LNCAP (cell line): Measurements from ENCODE around the gene NECAB2.

Source experiments
- TF ChIP-seq, protein P1 (sequence below): fragments of 450-650 bp; IDR thresholded peaks from 2 replicates; pipeline ENCODE4 v1.5.1; 2017; ENCODE audit warnings: mild to moderate bottlenecking

Gene NECAB2

DNA sequence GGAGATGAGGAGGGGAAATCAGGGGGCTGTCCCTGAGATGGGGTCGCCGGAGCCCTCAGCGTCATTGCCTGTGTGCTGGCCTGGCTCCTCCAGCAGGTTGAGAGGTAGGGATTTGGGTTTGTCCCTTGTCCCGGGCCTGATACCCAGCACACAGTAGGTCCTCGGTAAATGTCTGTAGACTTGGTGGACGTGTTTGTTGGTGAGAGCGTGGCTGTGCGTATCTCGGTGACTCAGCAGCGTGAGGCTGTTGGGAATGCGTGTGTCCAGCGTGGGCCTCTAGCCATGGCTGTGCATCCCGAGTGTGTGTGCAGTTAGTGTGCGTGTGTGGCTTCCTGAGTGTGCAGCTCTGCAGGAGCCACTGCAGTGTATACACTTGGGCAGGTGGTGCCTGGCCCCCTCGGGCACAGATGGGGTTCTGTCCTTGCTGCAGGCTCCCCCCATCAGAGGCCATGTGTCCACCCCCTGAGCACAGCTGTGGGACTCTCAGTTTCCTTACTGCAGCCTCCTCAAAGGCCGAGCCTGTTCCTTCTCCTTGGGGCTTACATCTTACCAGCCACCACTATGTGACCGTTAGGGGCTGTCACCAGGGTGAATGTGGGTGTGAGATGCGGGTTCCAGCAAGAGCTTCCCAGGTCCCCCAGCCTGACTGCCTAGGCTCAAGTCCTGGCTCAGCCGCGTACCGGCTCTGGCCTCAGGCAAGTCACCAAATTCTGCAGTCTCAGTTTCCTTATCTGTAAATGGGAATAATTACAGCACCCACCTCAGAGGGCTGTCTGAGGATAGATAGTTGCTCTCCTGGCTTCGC lies 5.7 kb downstream of the NECAB2 start:
- TF ChIP-seq, protein P1, sequence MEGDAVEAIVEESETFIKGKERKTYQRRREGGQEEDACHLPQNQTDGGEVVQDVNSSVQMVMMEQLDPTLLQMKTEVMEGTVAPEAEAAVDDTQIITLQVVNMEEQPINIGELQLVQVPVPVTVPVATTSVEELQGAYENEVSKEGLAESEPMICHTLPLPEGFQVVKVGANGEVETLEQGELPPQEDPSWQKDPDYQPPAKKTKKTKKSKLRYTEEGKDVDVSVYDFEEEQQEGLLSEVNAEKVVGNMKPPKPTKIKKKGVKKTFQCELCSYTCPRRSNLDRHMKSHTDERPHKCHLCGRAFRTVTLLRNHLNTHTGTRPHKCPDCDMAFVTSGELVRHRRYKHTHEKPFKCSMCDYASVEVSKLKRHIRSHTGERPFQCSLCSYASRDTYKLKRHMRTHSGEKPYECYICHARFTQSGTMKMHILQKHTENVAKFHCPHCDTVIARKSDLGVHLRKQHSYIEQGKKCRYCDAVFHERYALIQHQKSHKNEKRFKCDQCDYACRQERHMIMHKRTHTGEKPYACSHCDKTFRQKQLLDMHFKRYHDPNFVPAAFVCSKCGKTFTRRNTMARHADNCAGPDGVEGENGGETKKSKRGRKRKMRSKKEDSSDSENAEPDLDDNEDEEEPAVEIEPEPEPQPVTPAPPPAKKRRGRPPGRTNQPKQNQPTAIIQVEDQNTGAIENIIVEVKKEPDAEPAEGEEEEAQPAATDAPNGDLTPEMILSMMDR: no peak

DNA sequence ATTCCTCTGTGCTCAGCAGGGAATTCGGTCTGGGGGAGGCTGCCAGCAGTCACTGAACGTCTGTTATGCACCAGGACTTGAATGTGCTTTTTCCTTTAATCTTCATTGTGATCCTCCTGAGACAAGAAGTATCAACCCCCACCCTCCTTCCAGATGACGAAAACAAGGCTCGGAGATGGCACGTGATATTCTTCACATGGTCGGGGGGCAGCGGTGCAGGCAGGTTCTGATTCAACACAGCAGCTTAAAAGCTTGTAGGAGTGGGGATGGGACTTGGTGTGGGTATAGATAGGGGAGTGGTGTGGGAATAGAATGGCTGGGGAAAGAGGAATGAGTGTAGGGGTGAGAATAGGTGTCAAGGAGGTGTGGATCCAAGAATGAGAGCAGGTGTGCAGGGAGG lies 6.4 kb downstream of the NECAB2 start:
- TF ChIP-seq, protein P1: no peak

DNA sequence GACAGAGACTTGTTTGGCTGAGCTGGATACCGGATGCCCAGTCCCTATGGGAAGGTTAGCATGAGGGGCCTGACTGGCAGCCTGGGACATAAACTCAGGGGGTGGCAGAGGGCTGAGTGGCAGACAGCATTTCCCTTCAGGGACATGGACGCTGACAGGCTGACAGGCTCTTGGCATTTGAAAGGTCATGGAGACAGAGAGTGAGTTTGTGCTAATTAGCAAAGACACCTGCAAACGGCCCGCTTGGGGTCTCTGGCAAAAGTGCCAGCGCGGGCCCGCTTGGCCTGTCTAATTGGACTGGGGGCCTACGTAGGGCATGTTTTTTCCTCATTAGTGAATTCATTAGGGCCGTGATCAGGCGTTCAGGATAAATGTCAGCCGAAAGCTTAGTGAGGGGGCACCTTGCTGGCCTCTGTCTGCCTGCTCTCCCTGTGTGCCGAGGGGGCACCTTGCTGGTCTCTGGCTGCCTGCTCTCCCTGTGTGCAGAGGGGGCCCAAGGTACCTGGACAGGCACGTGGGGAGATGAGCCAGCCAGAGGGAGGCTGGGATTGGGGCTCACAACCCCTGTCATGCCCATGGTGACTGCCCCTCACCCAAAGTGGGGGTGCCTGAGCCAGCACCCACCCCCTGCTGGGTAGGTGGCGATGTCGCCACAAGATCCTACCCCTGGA lies 7.7 kb downstream of the NECAB2 start:
- TF ChIP-seq, protein P1: no peak

DNA sequence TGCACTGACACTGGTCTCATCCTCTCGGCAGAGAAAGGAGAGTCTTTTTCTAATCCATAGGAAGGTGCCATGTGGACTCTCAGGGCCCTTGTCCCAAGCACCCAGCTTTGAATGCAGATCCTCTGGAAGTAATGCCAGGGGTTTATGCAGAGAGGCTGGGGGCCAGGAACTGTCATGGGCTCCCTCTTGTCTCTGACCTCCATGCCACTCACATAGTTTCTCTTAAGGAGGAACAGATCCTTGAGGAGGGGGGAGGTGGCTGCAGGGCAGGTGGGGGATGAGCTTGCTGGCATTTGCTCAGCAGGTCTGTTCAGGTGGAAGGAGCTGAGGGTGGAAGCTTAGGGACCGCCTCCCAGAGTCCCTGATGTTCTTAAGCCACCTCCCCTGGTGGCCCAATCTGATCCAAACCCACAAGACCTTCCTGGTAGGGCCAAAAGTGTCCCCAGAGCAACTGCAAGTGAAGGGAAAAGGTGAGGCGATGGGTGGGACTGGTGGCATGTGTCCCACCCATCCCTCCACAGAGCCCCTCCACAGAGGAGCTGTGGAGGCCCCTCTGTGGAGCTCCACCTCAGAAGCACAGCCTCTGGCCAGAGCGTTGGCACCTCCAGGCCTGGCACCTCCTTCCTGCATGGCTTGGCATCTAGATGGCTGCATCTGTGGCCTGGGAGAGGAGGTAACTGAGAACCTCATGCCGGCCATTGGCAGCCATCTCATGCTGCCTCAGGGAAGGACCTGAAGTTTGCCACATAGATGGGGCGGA lies 9.2 kb downstream of the NECAB2 start:
- TF ChIP-seq, protein P1: no peak

DNA sequence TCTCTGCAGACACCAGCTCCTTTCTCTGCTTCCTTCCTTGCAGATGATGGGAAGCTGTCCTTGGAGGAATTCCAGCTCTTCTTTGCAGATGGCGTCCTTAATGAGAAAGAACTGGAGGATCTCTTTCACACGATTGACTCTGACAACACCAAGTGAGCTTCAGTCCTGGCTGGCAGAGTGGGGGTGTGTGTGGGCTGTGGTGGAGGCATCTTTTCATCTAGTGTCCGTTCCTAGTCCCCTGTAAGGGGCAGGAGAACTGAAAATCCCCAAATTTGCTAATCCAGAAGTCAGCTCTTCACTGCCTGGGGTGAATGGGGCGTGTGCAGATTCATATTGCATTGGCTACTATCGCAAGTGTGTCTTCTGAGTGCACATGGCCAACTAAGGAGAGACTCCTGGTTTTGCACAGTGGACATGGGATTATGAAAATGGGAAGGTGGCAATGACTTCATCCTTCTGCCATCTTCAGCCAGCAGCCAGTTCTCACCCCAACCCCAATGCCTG lies 10.4 kb downstream of the NECAB2 start:
- TF ChIP-seq, protein P1: no peak

DNA sequence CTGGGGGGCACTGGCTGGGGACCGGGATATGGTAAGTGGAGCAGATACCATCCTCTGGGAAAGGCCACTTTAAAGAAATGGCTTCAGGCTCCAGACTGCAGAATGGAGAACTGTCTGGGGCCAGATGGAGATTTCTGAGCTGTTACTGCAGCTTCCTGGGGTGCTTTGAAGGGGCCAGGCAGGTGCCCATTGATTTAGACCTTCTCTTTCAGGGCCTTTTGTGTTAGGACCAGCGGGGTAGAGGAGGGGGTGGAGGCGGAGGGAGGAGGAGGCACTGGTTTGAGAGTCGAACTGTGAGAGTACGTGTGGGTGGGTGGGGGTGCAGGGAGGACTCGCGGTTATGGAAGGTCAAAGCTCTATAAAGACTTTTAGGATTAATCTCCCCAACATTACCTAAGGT lies 11.4 kb downstream of the NECAB2 start:
- TF ChIP-seq, protein P1: no peak

DNA sequence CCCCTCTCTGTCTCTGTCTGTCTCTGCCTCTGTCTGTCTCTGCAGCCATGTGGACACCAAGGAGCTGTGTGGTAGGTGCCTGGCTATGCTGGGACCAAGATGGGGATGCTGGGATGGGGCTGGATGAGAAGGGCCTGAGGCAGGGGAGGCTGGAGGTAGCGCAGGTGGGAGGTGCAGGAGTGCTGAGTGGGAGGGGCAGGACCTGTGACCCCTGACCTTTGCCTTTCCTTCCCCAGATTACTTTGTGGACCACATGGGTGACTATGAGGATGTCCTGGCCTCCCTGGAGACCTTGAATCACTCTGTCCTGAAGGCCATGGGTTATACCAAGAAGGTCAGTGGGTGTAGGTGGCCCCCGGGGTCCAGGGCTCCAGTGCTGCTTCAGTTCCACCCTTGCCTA lies 12.8 kb downstream of the NECAB2 start:
- TF ChIP-seq, protein P1: no peak
